ENCODE measurements around the gene RNF208.
"Not testable (repeated sequence)": the region's sequence is repeated elsewhere in the genome, so short reads cannot be mapped to it uniquely, and the experiment has no call there.

Gene RNF208

GRCh38 chr9:137247916-137248175 lies 25.8 kb upstream of the RNF208 start:
- no peak for TF ChIP-seq MAX (IDR thresholded peaks at IDR 0.05; ENCODE audit: low read depth, low read length)
- TF ChIP-seq CTCF (IDR thresholded peaks at IDR 0.05; ENCODE audit: low read depth, low read length) = no peak
- TF ChIP-seq MYC (IDR thresholded peaks at IDR 0.05; ENCODE audit: low read depth, low read length) = no peak
- no peak for TF ChIP-seq POLR2A (IDR thresholded peaks at IDR 0.05; ENCODE audit: extremely low read depth, insufficient read length)
- DNase-seq (ENCODE audit: low read depth) = no peak
- no peak overlapping the region for H3K4me3 ChIP-seq (ENCODE audit: low read depth, low read length)

DNA sequence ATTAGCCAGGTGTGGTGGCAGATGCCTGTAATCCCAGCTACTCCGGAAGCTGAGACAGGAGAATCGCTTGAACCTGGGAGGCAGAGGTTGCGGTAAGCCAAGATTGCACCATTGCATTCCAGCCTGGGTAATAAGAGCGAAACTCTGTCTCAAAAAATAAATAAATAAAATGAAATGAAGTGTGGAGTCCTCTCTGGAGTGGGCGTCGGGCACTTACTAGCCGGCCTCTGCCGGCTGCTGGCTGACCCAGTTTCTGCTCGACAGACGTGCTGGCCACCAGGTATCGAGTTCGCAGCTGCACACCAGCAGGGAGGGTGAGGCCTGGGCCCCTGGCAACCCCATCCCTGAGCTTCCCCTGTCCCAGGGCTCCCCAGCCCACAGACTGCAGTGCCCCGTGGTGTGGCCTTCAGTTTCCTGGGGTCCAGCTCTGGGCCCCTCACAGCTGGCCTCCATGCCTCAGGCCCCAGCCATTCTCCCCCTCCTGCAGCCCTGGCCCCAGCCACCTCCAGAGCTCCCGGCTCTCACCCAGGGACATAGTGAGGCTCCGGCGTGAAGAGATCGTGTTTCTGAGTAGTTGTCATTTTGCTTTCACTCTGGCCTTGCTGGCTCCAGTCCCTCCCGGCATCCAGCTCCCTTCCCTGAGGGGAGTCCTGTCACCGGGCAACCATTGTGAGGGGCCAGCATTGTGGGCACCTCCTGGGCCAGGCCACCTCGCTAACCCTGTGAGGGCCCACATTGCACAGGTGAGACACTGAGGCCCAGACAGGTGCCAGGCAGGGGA lies 25.3 kb upstream of the RNF208 start:
- TF ChIP-seq MYC (IDR thresholded peaks at IDR 0.05; ENCODE audit: low read depth, low read length) = no peak
- no peak for TF ChIP-seq POLR2A (IDR thresholded peaks at IDR 0.05; ENCODE audit: extremely low read depth, insufficient read length)
- H3K4me3 ChIP-seq (ENCODE audit: low read depth, low read length) = no peak overlapping the region
- no peak for DNase-seq (ENCODE audit: low read depth)

DNA sequence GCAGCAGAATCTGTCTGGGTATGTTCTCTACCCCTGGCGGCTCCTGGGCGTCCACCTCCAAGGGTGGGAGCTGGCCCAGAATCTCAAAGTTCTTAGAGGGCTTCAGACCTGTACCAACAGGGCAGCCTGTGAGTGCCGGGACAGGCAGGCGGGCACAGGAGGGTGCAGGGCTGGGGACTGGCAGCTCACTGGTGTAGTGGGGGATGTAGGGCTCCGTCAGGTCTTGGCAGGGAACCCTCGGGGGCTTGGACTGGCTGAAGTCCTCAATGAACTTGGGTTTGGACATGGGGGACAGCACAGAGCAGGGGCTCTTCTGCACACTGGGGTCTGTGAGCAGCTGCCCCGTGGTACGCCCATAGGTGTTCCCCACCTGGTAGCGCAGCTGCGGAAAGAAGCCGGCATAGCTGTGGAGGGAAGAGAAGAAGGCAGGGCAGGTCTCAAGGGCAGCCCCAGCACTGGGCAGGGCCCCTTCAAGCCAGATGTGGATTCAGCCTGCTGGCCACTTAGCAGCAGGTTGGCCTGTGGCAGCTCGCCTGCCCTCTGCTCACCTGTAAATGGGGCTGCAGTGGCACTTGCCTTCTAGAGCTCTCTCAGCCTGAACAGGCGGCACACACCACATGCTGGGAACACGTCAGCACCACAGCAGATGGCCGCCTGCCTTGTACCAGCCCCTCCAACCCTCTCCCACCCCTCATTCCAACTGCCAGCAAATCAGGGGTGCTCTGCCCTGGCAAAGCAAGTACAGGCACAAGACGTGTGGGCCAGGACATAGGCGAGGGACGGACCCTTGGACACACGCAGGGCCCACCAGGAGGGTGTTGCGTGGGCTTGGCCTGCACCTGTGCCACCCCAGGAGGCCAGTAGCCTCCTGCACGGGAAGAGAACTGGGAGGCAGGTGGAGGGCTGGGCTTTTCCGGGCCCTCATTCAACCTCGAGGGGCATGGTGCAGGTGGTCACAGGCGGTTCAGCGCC lies 23.7 kb upstream of the RNF208 start:
- no peak for DNase-seq (ENCODE audit: low read depth)
- no peak overlapping the region for H3K4me3 ChIP-seq (ENCODE audit: low read depth, low read length)
- TF ChIP-seq MAX (IDR thresholded peaks at IDR 0.05; ENCODE audit: low read depth, low read length) = no peak
- no peak for TF ChIP-seq POLR2A (IDR thresholded peaks at IDR 0.05; ENCODE audit: extremely low read depth, insufficient read length)
- TF ChIP-seq MYC (IDR thresholded peaks at IDR 0.05; ENCODE audit: low read depth, low read length) = no peak
- no peak for TF ChIP-seq CTCF (IDR thresholded peaks at IDR 0.05; ENCODE audit: low read depth, low read length)

- no peak for DNase-seq (ENCODE audit: low read depth)
- no peak for TF ChIP-seq POLR2A (IDR thresholded peaks at IDR 0.05; ENCODE audit: extremely low read depth, insufficient read length)
- no peak for TF ChIP-seq CTCF (IDR thresholded peaks at IDR 0.05; ENCODE audit: low read depth, low read length)
- no peak for TF ChIP-seq MAX (IDR thresholded peaks at IDR 0.05; ENCODE audit: low read depth, low read length)
- TF ChIP-seq MYC (IDR thresholded peaks at IDR 0.05; ENCODE audit: low read depth, low read length) = no peak
- no peak overlapping the region for H3K4me3 ChIP-seq (ENCODE audit: low read depth, low read length)
These were observed 22.7 kb upstream of the RNF208 start for GRCh38 chr9:137244486-137245449.

DNA sequence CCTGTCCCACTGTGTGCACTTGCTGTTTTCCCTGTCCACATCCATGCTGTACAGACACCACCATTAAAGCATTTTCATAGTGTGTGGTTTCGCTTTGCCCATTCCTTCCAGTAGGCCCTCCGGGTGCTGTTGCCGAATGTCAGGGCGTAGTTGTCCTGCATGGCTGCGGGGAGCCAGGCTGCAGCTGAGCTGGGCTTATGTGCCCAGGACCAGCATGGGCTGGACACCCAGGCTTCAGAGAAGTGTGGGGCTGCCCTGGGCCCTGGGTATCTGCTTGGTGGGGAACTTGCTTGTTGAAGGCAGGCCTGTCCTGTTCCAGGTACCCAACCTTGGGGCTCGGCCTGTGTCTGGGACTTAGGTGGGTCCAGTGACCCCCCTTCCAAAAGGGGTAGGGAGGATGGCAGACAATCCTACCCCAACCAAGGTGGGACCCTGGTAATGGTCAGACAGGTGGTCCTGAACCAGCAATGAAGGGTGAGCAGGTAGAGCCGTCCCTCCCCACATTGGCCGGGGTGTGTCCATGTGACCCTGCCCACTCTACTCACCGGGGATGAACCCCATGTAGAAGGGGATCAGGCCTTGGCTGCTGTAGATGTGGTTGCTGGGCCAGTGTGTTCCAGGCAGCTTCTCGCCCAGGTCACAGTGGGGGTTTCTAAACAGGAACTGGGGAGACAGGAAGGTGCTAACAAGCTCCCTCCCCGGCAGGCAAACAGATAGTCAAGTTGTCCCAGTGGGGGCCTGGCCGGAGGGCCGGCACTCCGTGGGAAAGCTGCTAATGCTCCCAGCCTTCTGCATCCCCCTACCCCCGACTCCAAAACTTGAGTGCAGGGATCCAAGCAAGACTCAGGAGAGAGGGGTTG lies 21.8 kb upstream of the RNF208 start:
- peak overlapping the region; percentile 23 for H3K4me3 ChIP-seq (ENCODE audit: low read depth, low read length)
- peak; percentile 70 for DNase-seq (ENCODE audit: low read depth)
- no peak for TF ChIP-seq MYC (IDR thresholded peaks at IDR 0.05; ENCODE audit: low read depth, low read length)
- no peak for TF ChIP-seq MAX (IDR thresholded peaks at IDR 0.05; ENCODE audit: low read depth, low read length)
- no peak for TF ChIP-seq CTCF (IDR thresholded peaks at IDR 0.05; ENCODE audit: low read depth, low read length)

- H3K4me3 ChIP-seq (ENCODE audit: low read depth, low read length) = peak overlapping the region; percentile 83
- DNase-seq (ENCODE audit: low read depth) = not testable (repeated sequence)
These were observed 21.2 kb upstream of the RNF208 start for GRCh38 chr9:137243266-137243625.

Measured in NB4 (cell line).